GM18526 (cell line): ENCODE data around the gene CACNA1S.

Experiments used
- POLR2A ChIP-seq: IDR thresholded peaks from 3 replicates; pipeline ENCODE4 v1.6.1; 2011; ENCODE audit not compliant: insufficient read length; ENCODE audit errors: extremely low read depth

CACNA1S gene

DNA sequence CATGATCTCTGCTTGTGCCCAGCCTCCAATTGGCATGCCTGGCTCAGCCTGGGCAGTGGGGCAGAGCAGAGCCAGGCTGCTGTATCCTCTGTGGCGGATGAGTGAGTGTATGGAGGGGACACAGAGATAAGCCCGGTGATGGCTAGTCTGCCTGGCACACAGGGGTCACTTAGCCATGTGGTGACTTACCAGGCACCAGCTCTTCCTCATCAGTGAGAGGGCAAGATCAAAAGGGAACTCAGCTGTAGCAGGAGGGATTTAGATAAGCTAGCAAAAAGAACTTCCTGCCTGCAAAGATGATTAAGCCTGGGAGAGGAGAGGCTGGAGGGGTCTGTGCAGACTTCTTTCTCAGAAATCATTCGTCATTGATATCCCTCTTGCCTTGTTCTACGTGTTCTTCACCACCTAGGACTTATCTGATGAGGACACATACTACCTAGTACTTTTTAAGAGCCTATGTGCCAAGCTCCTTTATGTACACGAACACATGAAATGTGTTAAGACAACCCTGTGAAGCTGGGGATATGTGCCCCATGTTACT lies 96.6 kb downstream of the CACNA1S start:
- no peak for TF ChIP-seq POLR2A

DNA sequence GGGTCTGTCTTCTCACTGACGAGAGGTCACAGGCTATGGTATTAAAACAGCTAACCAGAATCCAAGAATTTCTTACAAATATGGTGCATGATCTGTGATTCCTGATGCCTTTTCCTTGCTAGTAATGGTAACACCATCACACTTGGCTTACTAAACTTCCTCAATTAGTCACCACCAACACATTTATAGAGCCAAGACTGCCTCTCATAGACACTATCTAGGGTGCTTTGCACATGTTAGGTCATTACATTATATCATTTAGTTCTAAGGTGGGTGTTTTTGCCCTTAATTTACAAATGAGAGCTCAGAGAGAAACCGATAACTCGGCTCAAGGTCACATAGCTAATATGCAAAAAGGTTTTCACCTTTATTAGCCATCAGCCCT lies 97.4 kb downstream of the CACNA1S start:
- TF ChIP-seq POLR2A = no peak

DNA sequence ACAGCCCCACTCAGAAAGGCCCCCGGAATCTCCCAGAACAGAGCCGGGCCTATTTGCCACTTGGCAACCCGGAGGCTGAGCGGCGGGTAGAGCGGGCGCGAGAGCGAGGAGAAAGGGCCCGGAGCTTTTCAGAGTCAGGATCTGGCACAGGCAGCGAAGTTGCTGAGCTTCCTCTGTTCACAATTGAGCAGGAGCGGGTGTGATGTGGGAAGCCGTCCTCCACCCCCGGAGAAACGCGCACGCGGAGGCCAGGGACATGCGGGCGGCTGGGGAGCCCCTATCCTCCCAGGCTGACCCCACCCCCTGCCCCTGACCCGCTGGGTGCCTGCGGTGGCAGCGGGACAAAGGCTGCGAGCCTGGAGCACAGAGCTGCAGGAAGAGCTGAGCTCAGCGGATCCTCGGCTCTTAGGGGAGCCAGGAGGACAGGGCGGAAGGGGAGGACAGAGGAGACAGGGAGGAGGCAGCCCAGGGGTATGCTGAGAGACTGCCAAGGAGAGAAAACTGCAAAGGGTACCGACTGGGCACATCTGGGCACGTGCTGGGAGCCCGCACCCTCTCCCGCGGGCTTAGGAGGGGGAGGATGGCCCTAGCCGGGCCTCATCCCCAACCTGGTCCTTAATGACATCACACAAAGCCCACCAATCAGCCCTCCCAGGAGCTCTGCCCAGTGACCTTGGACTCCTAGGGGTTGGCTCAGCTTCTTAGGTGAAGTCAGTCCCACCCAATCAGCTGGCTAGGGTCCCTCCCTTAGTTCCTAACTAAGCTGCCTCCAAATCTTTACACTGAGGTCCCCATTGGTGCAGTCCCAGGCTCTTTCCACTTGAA lies 98.0 kb downstream of the CACNA1S start:
- TF ChIP-seq POLR2A = no peak

DNA sequence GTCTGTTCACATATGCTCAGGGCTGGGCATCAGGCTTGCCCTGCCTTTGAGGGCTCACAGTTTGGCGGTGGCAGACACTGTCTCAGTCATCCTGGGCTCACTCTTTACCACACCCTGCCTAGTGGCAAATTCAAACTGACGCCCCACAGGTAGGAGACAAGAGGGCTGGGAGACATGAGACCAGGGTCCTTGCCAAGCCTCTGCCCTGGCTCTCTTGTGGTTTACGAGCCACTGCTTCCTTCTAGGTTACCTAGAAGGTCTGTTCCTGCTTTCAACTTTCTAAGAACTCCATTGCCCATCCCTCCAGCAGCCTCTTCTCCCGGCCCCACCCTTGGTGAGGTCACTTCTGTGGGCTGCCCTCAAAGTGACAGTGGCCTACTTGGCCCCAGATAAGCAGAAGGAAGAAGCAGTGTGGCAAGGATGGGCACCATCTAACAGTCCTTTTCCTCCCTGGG lies 99.2 kb downstream of the CACNA1S start:
- no peak for TF ChIP-seq POLR2A

- TF ChIP-seq POLR2A = no peak
Observed at GRCh38 chr1:201011616-201012015, 100.6 kb downstream of the CACNA1S start.

- no peak for TF ChIP-seq POLR2A
Observed at GRCh38 chr1:201009962-201010645, 102.1 kb downstream of the CACNA1S start.

- TF ChIP-seq POLR2A = no peak
Observed at GRCh38 chr1:201008666-201009360, 103.4 kb downstream of the CACNA1S start.

DNA sequence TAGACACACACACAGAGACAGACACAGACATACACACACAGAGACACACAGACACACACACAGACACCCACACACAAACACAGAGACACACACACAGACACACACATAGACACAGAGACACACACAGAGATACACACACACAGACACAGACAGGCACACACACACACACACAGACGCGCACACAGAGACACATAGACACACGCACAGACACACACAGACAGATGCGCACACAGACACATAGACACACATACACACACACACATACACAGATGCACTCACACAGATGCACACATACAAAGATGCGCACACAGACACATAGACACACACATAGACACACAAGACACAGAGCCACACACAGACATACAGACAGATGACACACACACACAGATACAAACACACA lies 104.7 kb downstream of the CACNA1S start:
- TF ChIP-seq POLR2A = no peak

- no peak for TF ChIP-seq POLR2A
Observed at GRCh38 chr1:201006450-201006849, 105.8 kb downstream of the CACNA1S start.

- no peak for TF ChIP-seq POLR2A
Observed at GRCh38 chr1:201004732-201005131, 107.5 kb downstream of the CACNA1S start.

DNA sequence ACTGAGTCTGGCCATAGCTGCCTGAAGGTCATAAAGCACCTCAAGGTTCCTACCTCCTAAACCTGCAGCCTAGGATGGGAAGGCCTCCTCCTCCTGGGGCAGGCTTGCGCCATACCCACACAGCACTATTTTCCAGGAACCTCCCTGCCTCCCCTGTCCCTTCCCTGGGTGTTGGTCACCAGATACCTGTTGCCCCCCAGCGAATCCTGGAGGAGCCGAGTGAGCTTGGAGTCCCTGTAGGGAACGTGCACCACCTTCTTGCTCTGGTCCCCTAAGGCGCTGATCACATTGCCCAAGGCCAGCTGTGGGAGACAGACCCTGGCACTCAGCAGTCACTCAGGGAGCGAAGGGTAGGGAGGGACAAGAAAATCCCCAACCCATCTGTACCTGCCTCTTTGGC lies 108.1 kb downstream of the CACNA1S start:
- no peak for TF ChIP-seq POLR2A

DNA sequence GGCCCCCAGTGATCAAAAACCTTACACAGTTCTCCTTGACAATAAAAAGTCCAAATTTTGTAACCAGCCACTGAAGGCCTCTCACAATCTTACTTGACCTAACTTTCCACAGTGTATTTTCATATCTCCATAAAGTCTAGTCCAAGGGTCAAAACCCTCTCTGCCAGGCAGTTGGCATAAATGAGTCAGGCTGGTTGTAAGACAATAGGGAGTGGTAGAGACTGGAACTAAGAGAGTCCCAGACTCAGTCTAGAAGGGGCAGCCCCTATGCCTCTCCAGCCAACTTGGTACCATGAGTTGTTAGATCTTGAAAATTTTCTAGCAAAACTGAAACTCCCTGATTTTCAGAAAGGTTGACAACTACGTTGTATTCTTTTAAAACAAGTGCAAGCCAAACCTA lies 109.7 kb downstream of the CACNA1S start:
- no peak for TF ChIP-seq POLR2A

DNA sequence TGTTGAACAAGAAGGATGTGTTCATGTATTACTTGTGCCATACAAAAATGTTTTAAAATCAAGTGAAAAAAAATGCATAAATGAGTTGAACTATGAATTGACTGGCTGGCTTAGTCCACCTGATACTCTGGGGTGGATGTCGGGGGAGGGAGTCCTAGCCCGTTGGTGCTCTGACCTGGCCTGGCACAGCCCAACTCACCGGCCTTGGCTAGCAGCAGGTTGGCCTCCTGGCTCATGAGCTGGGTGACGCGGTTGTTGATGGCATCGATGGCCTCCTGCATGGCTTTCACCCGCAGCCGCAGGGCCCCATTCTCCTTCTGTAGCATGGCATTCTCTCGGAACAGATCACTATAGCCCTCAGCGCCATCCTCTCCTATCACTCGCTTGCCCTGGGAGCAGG lies 110.3 kb downstream of the CACNA1S start:
- no peak for TF ChIP-seq POLR2A

DNA sequence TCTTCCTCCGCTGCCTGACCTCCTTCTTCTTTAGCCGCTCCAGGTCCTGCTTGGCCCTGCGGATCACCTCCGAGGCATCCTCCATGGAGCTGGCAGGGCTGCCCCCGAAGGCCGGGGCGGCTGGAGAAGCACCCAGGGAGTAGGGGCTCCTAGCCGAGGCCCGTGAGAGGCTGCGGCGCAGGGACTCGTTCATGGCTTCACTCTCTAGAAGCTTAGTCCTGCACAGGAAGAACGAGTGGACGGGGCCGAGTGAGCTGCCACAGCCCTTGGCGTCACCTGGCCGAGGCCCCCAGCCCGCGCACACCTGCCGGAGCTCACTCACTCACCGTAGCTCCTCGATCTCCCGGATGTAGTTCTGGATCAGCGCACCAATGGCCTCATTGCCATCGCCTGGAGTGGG lies 111.8 kb downstream of the CACNA1S start:
- no peak for TF ChIP-seq POLR2A

DNA sequence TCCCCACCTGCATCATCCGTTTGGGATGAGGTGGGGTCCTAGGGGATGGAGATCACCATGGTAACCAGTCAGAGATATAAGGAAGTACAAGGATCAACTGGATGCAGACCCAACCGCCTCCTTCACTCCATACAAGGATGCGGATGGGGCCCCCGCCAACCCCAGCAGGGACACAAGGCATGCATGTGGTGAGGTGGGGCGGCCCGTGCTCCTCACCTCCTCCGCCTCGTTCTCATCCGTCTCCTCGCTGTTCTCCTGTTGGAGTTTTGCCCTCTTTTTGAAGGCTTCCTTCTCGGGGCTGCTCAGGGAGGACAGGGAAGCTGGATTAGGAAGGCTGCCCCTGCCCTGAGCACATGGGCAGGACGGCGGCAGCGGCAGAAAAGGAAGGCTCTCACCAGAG lies 112.6 kb downstream of the CACNA1S start:
- no peak for TF ChIP-seq POLR2A

GRCh38 chr1:200998323-200998722 lies 113.9 kb downstream of the CACNA1S start:
- no peak for TF ChIP-seq POLR2A
